Tibial nerve (tissue), 4 donors: ENCODE results near the gene TDP1. TPM values are rescaled to one million over a fixed set of nuclear protein-coding genes. Genes with fewer than 3 reads are reported as not detected.
"Not testable (repeated sequence)": the region's sequence is repeated elsewhere in the genome, so short reads cannot be mapped to it uniquely, and the experiment has no call there.

Experiments used
- DNase-seq, 2 donors: peaks; one replicate each; pipeline ENCODE4 v3.0.0-alpha.2; 2019; ENCODE audit warnings: low spot score in 2 of 2
- H3K27ac ChIP-seq, 4 donors: fragments of 200-600 bp; sonication (generic) in 3 of 4; one replicate each; pipeline ENCODE4 v1.5.1; 2017 to 2019; ENCODE audit warnings: mild to moderate bottlenecking in 1 of 4
- H3K27me3 ChIP-seq, 2 donors: fragments of 200-600 bp; sonication (generic) in 1 of 2; one replicate each; pipeline versions ENCODE4 v1.5.1 to v1.6.0; 2017 to 2019
- H3K36me3 ChIP-seq, 3 donors: fragments of 200-600 bp; sonication (generic); one replicate each; pipeline ENCODE4 v1.5.1; 2018 to 2019
- H3K4me1 ChIP-seq, 4 donors: fragments of 200-600 bp; sonication (generic) in 3 of 4; one replicate each; pipeline ENCODE4 v1.5.1; 2017 to 2019
- H3K4me3 ChIP-seq, 4 donors: fragments of 200-600 bp; sonication (generic) in 3 of 4; one replicate each; pipeline ENCODE4 v1.5.1; 2017 to 2019; ENCODE audit warnings: mild to moderate bottlenecking in 1 of 4, moderate library complexity in 1 of 4
- H3K9me3 ChIP-seq, 4 donors: fragments of 200-600 bp; sonication (generic) in 3 of 4; one replicate each; pipeline ENCODE4 v1.5.1; 2017 to 2019
- CTCF ChIP-seq, 5 experiments: fragments of 200-600 bp in 3 of 5; fragments of 450-650 bp in 2 of 5; sonication (generic) in 3 of 5; IDR thresholded peaks; one replicate each; pipeline ENCODE4 v1.5.1; 2016 to 2019; ENCODE audit warnings: antibody characterized with exemption in 5 of 5, mild to moderate bottlenecking in 3 of 5, moderate library complexity in 2 of 5
- EP300 ChIP-seq, 2 donors: sonication (generic); formaldehyde crosslinking; IDR thresholded peaks; one replicate each; pipeline ENCODE4 v1.6.1; 2017; ENCODE audit warnings: antibody characterized with exemption in 2 of 2, mild to moderate bottlenecking in 1 of 2
- POLR2A ChIP-seq, 2 donors: fragments of 450-650 bp; IDR thresholded peaks; one replicate each; pipeline ENCODE4 v1.6.1; 2017; ENCODE audit warnings: antibody characterized with exemption in 2 of 2, mild to moderate bottlenecking in 2 of 2, moderate library complexity in 2 of 2
- whole genome bisulfite sequencing, 2 donors: methylation state at CpG; one replicate each; pipeline ENCODE4 v1.1.5; 2018; 5-methylcytosine and 5-hydroxymethylcytosine counted together
- total RNA-seq, 4 donors: library from RNA; depleted of rRNA; stranded (reverse); fragments of >200 nt; gene quantifications; one replicate each; pipeline ENCODE4 v1.1.0, GENCODE V29; 2016

TDP1 gene
- total RNA-seq, 4 donors from 2014 or later = 5.9 to 9.0 (median 6.5) TPM

DNA sequence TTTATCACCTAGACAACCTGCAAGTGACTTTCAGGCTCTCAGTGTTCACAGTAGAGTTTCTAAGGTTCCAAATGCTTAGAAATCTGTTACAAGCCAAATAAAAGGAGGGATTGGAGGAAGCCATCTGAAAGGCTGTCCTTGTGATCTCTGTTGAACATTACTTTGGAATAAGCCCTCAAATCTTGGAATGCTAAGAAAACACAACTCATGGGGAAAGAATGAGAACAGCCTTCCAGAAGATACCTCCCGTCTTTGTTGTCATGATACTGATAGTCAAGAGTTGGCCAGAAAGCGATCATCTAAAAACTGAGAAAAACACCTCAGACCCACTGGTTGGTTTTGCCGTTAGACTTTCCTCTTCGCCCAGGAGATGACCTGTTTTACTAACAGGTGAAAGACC is 61.6 kb downstream of the TDP1 start:
- Histone ChIP-seq H3K4me3 (no peak overlapping the region), H3K9me3 (no peaks in the 10 kb centered on the region), H3K4me1 (no peaks in the 10 kb centered on the region), H3K27ac (no peak overlapping the region), H3K36me3 (peaks cover 0 to 73% (median 0%) of the 10 kb centered on the region in 3 donors), H3K27me3 (no peaks in the 10 kb centered on the region)
- WGBS, 2 donors = 92 to 96% methylated on average over 4 of the region's 4 CpGs
- TF ChIP-seq POLR2A (IDR thresholded peaks at IDR 0.05) (no peak), CTCF (IDR thresholded peaks at IDR 0.05) (no peak), EP300 (IDR thresholded peaks at IDR 0.05) (no peak)
- no peak for DNase-seq

- Histone ChIP-seq H3K27me3 (no peaks in the 10 kb centered on the region), H3K36me3 (peaks cover 0 to 77% (median 0%) of the 10 kb centered on the region in 3 donors), H3K4me3 (no peak overlapping the region), H3K9me3 (no peaks in the 10 kb centered on the region), H3K4me1 (no peaks in the 10 kb centered on the region), H3K27ac (no peak overlapping the region)
- 82% methylated on average over 11 of the region's 11 CpGs for WGBS, 2 donors
- DNase-seq = no peak
- TF ChIP-seq EP300 (IDR thresholded peaks at IDR 0.05) (no peak), POLR2A (IDR thresholded peaks at IDR 0.05) (no peak), CTCF (IDR thresholded peaks at IDR 0.05) (no peak)
Observed at GRCh38 chr14:90019824-90020523, 64.2 kb downstream of the TDP1 start.

- 85 to 87% methylated on average over 7 of the region's 7 CpGs for WGBS, 2 donors
- Histone ChIP-seq H3K36me3 (peaks cover 0 to 78% (median 0%) of the 10 kb centered on the region in 3 donors), H3K4me1 (no peaks in the 10 kb centered on the region), H3K9me3 (no peaks in the 10 kb centered on the region), H3K4me3 (no peak overlapping the region), H3K27me3 (no peaks in the 10 kb centered on the region), H3K27ac (no peak overlapping the region)
- TF ChIP-seq EP300 (IDR thresholded peaks at IDR 0.05) (no peak), CTCF (IDR thresholded peaks at IDR 0.05) (no peak), POLR2A (IDR thresholded peaks at IDR 0.05) (no peak)
- DNase-seq = no peak
Observed at GRCh38 chr14:90023176-90023896, 67.6 kb downstream of the TDP1 start.

GRCh38 chr14:90024910-90025309 is 69.2 kb downstream of the TDP1 start:
- Histone ChIP-seq H3K9me3 (no peaks in the 10 kb centered on the region), H3K27me3 (no peaks in the 10 kb centered on the region), H3K36me3 (peaks cover 0 to 70% (median 0%) of the 10 kb centered on the region in 3 donors), H3K4me3 (no peak overlapping the region), H3K4me1 (no peaks in the 10 kb centered on the region), H3K27ac (no peak overlapping the region)
- no peak for DNase-seq
- TF ChIP-seq CTCF (IDR thresholded peaks at IDR 0.05) (no peak), EP300 (IDR thresholded peaks at IDR 0.05) (no peak), POLR2A (IDR thresholded peaks at IDR 0.05) (no peak)
- 99 to 100% methylated on average over 3 of the region's 3 CpGs for WGBS, 2 donors

DNA sequence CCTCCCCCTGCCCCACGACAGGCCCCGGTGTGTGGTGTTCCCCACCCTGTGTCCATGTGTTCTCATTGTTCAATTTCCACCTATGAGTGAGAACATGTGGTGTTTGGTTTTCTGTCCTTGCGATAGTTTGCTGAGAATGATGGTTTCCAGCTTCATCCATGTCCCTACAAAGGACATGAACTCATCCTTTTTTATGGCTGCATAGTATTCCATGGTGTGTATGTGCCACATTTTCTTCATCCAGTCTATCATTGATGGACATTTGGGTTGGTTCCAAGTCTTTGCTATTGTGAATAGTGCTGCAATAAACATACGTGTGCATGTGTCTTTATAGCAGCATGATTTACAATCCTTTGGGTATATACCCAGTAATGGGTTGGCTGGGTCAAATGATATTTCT is 70.9 kb downstream of the TDP1 start:
- not testable (repeated sequence) for H3K9me3 ChIP-seq, H3K4me3 ChIP-seq, DNase-seq, H3K27ac ChIP-seq, H3K27me3 ChIP-seq, H3K4me1 ChIP-seq
- WGBS, 2 donors = 94 to 95% methylated on average over 4 of the region's 4 CpGs
- peaks cover 0 to 72% (median 0%) of the 10 kb centered on the region in 3 donors for H3K36me3 ChIP-seq
